Naive thymus-derived CD8-positive, alpha-beta T cell (primary cell): Measurements from ENCODE around the gene RLF. TPM values are rescaled to one million over a fixed set of nuclear protein-coding genes. Genes with fewer than 3 reads are reported as not detected.
A peak's percentile ranks its signal among the peaks of the same experiment; 100 is the strongest.

Experiments used
- ATAC-seq, 2 donors: fragments of 150-1000 bp; cut with Tn5 transposase in 1 of 2; sonication (Bioruptor Pico), chemical (Tn5 transposase) in 1 of 2; 1 replicate in 1 of 2; 2 replicates in 1 of 2; pipeline ENCODE4 v1.10.0; 2021; ENCODE audit warnings: mild to moderate bottlenecking in 2 of 2, moderate library complexity in 2 of 2
- POLR2A ChIA-PET: fragments of 350-600 bp; sonication (Branson Sonifier 250); formaldehyde crosslinking; loops from one replicate; lab custom pipeline; 2021; ENCODE audit warnings: antibody characterized with exemption; lab: Charles Lee
- DNase-seq, 10 donors: peaks; one replicate each; pipeline versions ENCODE4 v3.0.0 to v3.0.0-alpha.2; 2020 to 2022
- H3K27ac Mint-ChIP-seq, 10 donors: one replicate each; pipeline ENCODE4 v1.8.0; 2020 to 2022; ENCODE audit warnings: mild to moderate bottlenecking in 10 of 10, mixed read lengths in 10 of 10, moderate library complexity in 4 of 10, inconsistent platforms in 1 of 10
- H3K27me3 Mint-ChIP-seq, 5 donors: one replicate each; pipeline ENCODE4 v1.8.0; 2021 to 2022; ENCODE audit warnings: mixed read lengths in 5 of 5
- H3K36me3 Mint-ChIP-seq, 3 donors: one replicate each; pipeline ENCODE4 v1.8.0; 2020 to 2022; ENCODE audit warnings: mixed read lengths in 3 of 3, mild to moderate bottlenecking in 2 of 3, inconsistent platforms in 1 of 3
- H3K4me1 Mint-ChIP-seq, 4 donors: one replicate each; pipeline ENCODE4 v1.8.0; 2021 to 2022; ENCODE audit warnings: mixed read lengths in 4 of 4
- H3K4me3 Mint-ChIP-seq, 10 donors: one replicate each; pipeline ENCODE4 v1.8.0; 2020 to 2022; ENCODE audit warnings: mild to moderate bottlenecking in 10 of 10, mixed read lengths in 10 of 10, moderate library complexity in 6 of 10, inconsistent platforms in 1 of 10
- H3K9me3 Mint-ChIP-seq, 9 donors: one replicate each; pipeline ENCODE4 v1.8.0; 2020 to 2022; ENCODE audit warnings: mixed read lengths in 9 of 9, mild to moderate bottlenecking in 3 of 9, inconsistent platforms in 1 of 9, moderate library complexity in 1 of 9
- polyA plus RNA-seq, 3 donors: library from polyadenylated mRNA; unstranded; fragments of 300-500 nt; fragmentation: Illumina TruSeq; gene quantifications; one replicate each; pipeline ENCODE4 v1.2.3, GENCODE V29; 2021
- total RNA-seq, 8 experiments: library from RNA in 2 of 8; stranded (reverse) in 2 of 8; gene quantifications; one replicate each; pipeline ENCODE4 v1.2.3 and lab custom pipeline; 2021 to 2026

Gene RLF
- total and polyA plus RNA-seq, 5 experiments from 2014 or later, result 6.8 to 25.9 (median 9.5) TPM

DNA sequence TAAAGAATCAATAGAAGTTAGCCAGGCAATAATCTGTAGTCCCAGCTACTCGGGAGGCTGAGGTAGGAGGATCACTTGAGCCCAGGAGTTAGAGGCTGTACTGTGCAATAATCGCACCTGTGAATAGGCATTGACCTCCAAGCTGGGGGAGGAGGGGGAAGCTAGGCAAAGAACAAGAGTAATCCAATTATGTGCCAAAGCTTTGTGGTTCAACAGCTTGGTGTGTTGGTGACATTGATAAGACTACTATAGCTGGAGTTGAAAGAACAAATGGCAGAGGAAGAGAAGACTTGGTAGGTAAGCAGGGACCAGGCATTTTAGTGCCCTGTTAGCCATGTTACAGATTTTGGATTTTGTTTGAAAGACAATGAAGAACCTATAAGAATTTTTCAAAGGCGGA is 84.5 kb downstream of the RLF start:
- ATAC-seq, result no peak
- H3K4me3 Mint-ChIP-seq, result no peak overlapping the region
- no peaks in the 10 kb centered on the region for H3K9me3 Mint-ChIP-seq
- H3K27ac Mint-ChIP-seq, result peak overlapping the region in 1 of 10 donors; percentile 22
- POLR2A ChIA-PET, result no interaction called here
- H3K27me3 Mint-ChIP-seq, result no peaks in the 10 kb centered on the region
- no peak for DNase-seq
- H3K36me3 Mint-ChIP-seq, result no peaks in the 10 kb centered on the region
- peaks cover 7 to 15% (median 8%) of the 10 kb centered on the region in 4 donors for H3K4me1 Mint-ChIP-seq

DNA sequence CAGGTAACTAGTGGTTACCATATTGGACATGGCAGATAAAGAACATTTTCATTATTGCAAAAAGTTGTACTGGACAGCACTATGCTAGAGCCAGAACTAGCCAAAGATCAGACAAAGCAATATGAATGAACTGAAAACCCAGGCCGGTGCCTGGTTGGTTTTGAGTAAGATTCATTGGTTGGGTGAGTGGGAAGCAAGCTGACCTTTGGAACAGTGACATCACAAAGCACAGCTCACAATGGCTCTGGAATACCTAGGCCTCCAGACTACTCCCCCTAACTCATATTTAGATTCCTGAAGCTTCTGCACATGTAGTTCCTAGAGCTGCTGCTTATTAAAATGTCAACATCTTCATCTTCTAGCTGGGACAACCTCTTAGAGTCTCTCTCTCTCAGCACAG is 86.5 kb downstream of the RLF start, which contains the start of gene TMCO2:
Gene TMCO2 (plus strand): TSS at position 283 of the 400 bp plus-strand sequence. CDS start 57 bp downstream, at position 340.
- no peak for ATAC-seq
- no peaks in the 10 kb centered on the region for H3K27me3 Mint-ChIP-seq
- no peak within 1 kb of the TSS for H3K27ac Mint-ChIP-seq
- DNase-seq, result no peak
- H3K9me3 Mint-ChIP-seq, result no peaks in the 10 kb centered on the region
- POLR2A ChIA-PET, result no interaction called here
- H3K4me3 Mint-ChIP-seq, result no peak within 1 kb of the TSS
- H3K36me3 Mint-ChIP-seq, result no peaks in the 10 kb centered on the region
- H3K4me1 Mint-ChIP-seq, result peaks cover 0 to 9% (median 6%) of the 10 kb centered on the region in 4 donors

DNA sequence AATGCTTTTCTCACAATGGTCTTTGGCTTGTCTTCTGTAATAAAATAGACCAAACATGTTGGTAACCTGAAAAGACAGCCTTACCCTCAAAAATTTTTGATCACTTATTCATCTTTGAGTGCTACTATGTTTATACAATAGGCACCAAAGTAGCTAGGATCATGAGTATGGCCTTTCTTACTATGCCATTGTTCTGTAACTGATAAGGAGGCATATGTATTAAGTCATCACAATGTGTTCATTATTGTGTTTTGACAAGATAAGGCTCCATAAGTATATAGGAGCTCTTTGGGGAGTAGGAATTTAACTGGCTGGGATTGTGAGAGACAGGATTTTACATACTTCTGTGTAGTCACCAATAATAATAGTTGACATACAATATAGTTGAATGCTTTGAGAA is 87.2 kb downstream of the RLF start:
- H3K4me1 Mint-ChIP-seq, result peaks cover 0 to 9% (median 7%) of the 10 kb centered on the region in 4 donors
- ATAC-seq (no peak), DNase-seq (no peak)
- H3K36me3 Mint-ChIP-seq, result no peaks in the 10 kb centered on the region
- no peak overlapping the region for H3K27ac Mint-ChIP-seq
- POLR2A ChIA-PET, result no interaction called here
- no peaks in the 10 kb centered on the region for H3K9me3 Mint-ChIP-seq
- H3K27me3 Mint-ChIP-seq, result no peaks in the 10 kb centered on the region
- H3K4me3 Mint-ChIP-seq, result no peak overlapping the region

DNA sequence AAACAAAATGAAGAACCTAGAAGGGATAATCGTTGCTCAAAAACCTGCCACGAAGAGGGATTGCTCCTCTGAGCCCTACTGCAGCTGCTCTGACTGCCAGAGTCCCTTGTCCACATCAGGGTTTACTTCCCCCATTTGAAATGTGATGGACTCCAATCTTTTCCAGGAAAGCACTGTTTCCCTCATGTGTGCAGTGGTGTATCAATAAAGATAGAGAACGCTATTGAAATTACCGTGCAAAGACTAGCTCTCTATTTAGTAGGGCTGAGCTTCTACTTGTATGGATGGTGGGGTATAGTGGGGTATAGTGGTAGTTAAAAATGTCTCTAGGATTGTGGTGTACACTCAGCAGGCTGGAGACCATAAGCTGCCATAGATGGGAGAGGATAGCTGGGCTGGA is 90.3 kb downstream of the RLF start:
- POLR2A ChIA-PET, result interaction anchor here (0.6 kb wide), 1 partner anchor 103 kb away, joined by 3 read pairs; no protein-coding TSS in a partner anchor
- ATAC-seq, result no peak

DNA sequence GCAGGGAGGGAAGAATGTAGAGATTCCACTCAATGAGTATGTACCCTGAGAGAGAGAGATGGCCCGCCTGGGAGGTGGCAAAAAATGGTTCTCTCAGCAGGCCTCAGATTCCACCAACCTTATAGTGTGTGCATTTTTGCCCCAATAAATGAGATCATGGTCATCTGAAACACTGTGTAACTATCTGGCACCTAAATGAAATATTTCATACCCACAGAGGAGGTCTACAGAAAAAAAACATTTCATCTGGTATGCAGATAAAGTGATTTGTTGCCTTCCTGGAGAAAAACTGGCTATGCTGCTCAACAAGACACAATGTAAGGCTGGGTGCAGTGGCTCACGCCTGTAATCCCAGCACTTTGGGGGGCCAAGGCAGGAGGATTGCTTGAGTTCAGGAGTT is 91.4 kb downstream of the RLF start:
- POLR2A ChIA-PET, result no interaction called here
- H3K4me3 Mint-ChIP-seq, result no peak overlapping the region

More for the DNA sequence above, 90.3 kb downstream of the RLF start:
- Mint-ChIP-seq H3K4me3 (no peak overlapping the region), H3K9me3 (no peaks in the 10 kb centered on the region), H3K27ac (peak overlapping the region in 3 of 10 donors; percentile 6 to 17 (median 12)), H3K36me3 (no peaks in the 10 kb centered on the region), H3K27me3 (no peaks in the 10 kb centered on the region), H3K4me1 (peaks cover 16 to 22% (median 19%) of the 10 kb centered on the region in 4 donors)
- DNase-seq, result no peak

GRCh38 chr1:40255231-40255630 is 94.0 kb downstream of the RLF start:
- ATAC-seq (no peak), DNase-seq (no peak)
- POLR2A ChIA-PET, result interaction anchor here (1.0 to 1.8 kb wide), 2 partner anchors 61 to 93 kb away, joined by 5 read pairs; partner anchors contain the start of gene RLF
- Mint-ChIP-seq H3K27ac (peak overlapping the region in 4 of 10 donors; percentile 9 to 77 (median 35)), H3K36me3 (peaks cover 0 to 1% (median 0%) of the 10 kb centered on the region in 3 donors), H3K4me1 (peaks cover 25 to 55% (median 35%) of the 10 kb centered on the region in 4 donors), H3K4me3 (no peak overlapping the region), H3K27me3 (no peaks in the 10 kb centered on the region), H3K9me3 (no peaks in the 10 kb centered on the region)

More for the DNA sequence above, 91.4 kb downstream of the RLF start:
- Mint-ChIP-seq H3K27me3 (no peaks in the 10 kb centered on the region), H3K4me1 (peaks cover 21 to 34% (median 27%) of the 10 kb centered on the region in 4 donors), H3K36me3 (no peaks in the 10 kb centered on the region), H3K9me3 (no peaks in the 10 kb centered on the region), H3K27ac (peak overlapping the region in 2 of 10 donors; percentile 3 to 14)
- DNase-seq (no peak), ATAC-seq (no peak)

DNA sequence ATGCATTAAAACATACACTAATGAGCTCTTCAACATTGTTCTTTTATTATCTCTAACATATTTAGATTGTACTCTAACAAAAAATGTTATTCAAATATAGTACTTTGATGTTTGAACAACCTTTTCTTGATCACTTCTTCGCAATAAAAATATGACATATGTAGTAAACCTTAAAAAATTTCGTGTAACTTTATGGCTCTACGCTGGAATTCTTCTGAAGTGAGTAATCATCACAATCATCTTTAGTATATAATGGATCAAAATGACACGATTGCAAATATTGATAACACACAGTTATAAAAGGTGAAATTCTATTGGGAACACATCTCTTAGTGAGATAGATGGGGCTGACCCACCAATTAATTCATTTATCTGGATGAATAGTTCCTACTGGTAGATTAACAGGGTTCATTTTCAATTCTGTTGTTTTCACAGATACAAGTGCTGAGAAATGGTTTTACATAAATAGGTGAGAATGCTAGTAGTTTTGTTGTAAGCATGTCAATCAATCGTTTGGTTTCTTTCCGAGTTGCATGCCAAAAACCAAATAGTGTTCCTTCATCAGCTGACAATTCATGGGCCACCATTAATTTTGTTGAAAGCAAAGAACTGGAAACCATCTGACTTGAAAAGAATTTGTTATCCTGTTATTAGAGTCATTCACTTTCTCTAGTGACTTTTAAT is 95.4 kb downstream of the RLF start:
- peaks cover 0 to 14% (median 10%) of the 10 kb centered on the region in 3 donors for H3K36me3 Mint-ChIP-seq
- POLR2A ChIA-PET, result interaction anchor here (1.0 to 1.8 kb wide), 3 partner anchors 94 to 160 kb away, joined by 4 to 5 read pairs (median 5); partner anchors contain the start of genes PPT1, RLF and SMAP2
- no peak for ATAC-seq
- no peaks in the 10 kb centered on the region for H3K27me3 Mint-ChIP-seq
- H3K4me1 Mint-ChIP-seq, result peaks cover 21 to 64% (median 41%) of the 10 kb centered on the region in 4 donors
- H3K27ac Mint-ChIP-seq, result peak overlapping the region; percentile 79 to 100 (median 100)
- DNase-seq, result no peak
- H3K4me3 Mint-ChIP-seq, result peak overlapping the region; percentile 26 to 99 (median 98)
- H3K9me3 Mint-ChIP-seq, result no peaks in the 10 kb centered on the region

DNA sequence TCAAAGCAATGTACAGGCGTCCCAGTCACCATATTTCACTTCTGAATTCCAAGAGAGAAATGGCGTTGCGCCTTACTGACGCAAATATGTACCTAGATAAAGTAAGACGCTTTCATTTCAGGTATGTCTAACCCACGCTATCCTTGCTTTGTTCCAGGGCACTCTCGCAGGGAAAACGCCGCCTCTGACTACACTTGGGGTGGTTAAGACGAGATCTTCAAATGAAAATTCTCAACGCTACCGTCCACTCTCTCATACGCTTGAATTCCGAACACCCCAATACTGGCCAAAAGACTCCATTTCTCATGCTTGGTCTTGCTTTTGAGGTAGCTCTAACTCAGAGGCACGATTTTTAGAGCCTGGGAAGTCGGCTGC is 96.1 kb downstream of the RLF start:
- peak in 1 of 2 donors; percentile 7 for ATAC-seq
- H3K9me3 Mint-ChIP-seq, result no peaks in the 10 kb centered on the region
- peaks cover 20 to 65% (median 44%) of the 10 kb centered on the region in 4 donors for H3K4me1 Mint-ChIP-seq
- POLR2A ChIA-PET, result interaction anchor here (0.7 to 2.3 kb wide), 10 partner anchors 12 to 251 kb away, joined by 3 to 13 read pairs (median 5); partner anchors contain the start of genes CAP1, EXO5, PPT1 and RLF
- peak in 1 of 10 donors; percentile 65 for DNase-seq
- peaks cover 0 to 22% (median 13%) of the 10 kb centered on the region in 3 donors for H3K36me3 Mint-ChIP-seq
- H3K27me3 Mint-ChIP-seq, result no peaks in the 10 kb centered on the region
- H3K27ac Mint-ChIP-seq, result peak overlapping the region; percentile 97 to 100 (median 100)
- peak overlapping the region; percentile 95 to 99 (median 98) for H3K4me3 Mint-ChIP-seq

- DNase-seq, result peak; percentile 85 to 99 (median 96)
- H3K27me3 Mint-ChIP-seq, result no peaks in the 10 kb centered on the region
- peak within 1 kb of the TSS; percentile 97 to 100 (median 100) for H3K27ac Mint-ChIP-seq
- peaks cover 5 to 26% (median 17%) of the 10 kb centered on the region in 3 donors for H3K36me3 Mint-ChIP-seq
- POLR2A ChIA-PET, result interaction anchor here (0.6 to 2.3 kb wide), 12 partner anchors 11 to 519 kb away, joined by 3 to 13 read pairs (median 5); partner anchors contain the start of genes CAP1, EXO5, PPIE and PPT1
- peaks cover 23 to 68% (median 49%) of the 10 kb centered on the region in 4 donors for H3K4me1 Mint-ChIP-seq
- H3K4me3 Mint-ChIP-seq, result peak within 1 kb of the TSS; percentile 95 to 99 (median 98)
- ATAC-seq, result peak; percentile 95 to 97
- no peaks in the 10 kb centered on the region for H3K9me3 Mint-ChIP-seq
These were observed 96.7 kb downstream of the RLF start, which contains the start of gene ZMPSTE24 for GRCh38 chr1:40257688-40258444. Gene ZMPSTE24, plus strand, starts transcription at chr1:40258236. Its CDS starts 36 bp downstream, at chr1:40258272.

DNA sequence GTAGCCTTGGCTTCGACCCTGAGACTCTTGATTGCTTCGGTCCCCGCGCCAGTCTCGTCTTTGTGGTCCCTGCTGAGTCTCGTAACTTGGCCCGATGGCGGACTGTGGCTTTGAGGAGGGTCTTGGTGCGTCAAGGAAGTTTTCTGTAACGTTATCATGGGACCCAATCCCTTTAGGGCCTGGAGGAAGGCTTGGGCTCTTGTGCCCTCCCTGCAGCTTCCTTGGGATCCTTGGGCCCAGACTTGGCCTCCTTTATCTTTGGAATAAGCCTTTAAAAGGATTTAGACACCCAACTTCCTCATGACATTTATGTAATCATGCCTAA is 97.2 kb downstream of the RLF start:
- Mint-ChIP-seq H3K4me1 (peaks cover 27 to 73% (median 53%) of the 10 kb centered on the region in 4 donors), H3K9me3 (no peaks in the 10 kb centered on the region), H3K27ac (peak overlapping the region; percentile 97 to 100 (median 100)), H3K36me3 (peaks cover 6 to 32% (median 21%) of the 10 kb centered on the region in 3 donors), H3K4me3 (peak overlapping the region; percentile 95 to 99 (median 98)), H3K27me3 (no peaks in the 10 kb centered on the region)
- ATAC-seq, result no peak
- POLR2A ChIA-PET, result interaction anchor here (0.6 to 2.3 kb wide), 8 partner anchors 34 to 520 kb away, joined by 3 to 13 read pairs (median 6); partner anchors contain the start of genes CAP1, PPIE, PPT1 and SMAP2
- no peak for DNase-seq

DNA sequence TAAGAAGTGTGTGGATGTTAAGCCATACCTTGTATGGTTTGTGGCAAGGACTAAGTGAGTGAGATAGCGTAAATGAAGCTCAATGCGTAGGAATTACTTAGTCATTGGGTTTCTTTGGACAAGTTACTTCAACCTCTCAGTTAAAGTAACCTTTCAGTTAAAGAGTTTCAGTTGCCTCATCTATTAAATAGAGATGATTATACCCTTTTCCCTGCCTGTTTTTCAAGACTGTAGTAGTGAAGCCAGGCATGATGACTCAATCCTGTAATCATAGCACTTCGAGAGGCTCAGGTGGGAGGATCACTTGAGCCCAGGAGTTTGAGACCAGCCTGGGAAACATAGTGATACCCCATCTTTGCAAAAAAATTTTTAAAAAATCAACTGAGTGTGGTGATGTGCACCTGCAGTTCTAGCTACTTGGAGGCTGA is 103.2 kb downstream of the RLF start:
- Mint-ChIP-seq H3K4me3 (no peak overlapping the region), H3K4me1 (peaks cover 11 to 47% (median 28%) of the 10 kb centered on the region in 4 donors), H3K27ac (no peak overlapping the region), H3K27me3 (no peaks in the 10 kb centered on the region), H3K9me3 (no peaks in the 10 kb centered on the region), H3K36me3 (peaks cover 6 to 71% (median 33%) of the 10 kb centered on the region in 3 donors)
- DNase-seq, result no peak
- POLR2A ChIA-PET, result no interaction called here
- no peak for ATAC-seq

DNA sequence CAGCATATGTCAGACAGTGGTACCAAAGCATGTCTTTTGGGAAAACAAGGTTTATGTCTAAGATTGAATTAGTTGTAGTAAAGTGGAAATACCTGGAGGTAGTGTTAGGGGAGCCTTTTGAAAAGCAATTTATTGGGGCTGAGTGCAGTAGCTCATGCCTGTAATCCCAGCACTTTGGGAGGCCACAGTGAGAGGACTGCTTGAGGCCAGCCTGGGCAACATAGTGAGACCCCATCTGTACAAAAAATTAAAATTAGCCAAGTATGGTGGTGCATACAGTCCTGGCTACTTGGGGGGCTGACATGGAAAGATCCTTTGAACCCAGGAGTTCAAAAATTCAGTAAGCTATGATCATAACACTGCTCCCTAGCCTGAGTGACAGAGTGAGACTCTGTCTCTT is 104.1 kb downstream of the RLF start:
- ATAC-seq (no peak), DNase-seq (no peak)
- Mint-ChIP-seq H3K36me3 (peaks cover 6 to 78% (median 38%) of the 10 kb centered on the region in 3 donors), H3K9me3 (no peaks in the 10 kb centered on the region), H3K27ac (peak overlapping the region in 1 of 10 donors; percentile 9), H3K27me3 (no peaks in the 10 kb centered on the region), H3K4me1 (peaks cover 7 to 39% (median 24%) of the 10 kb centered on the region in 4 donors), H3K4me3 (no peak overlapping the region)
- POLR2A ChIA-PET, result no interaction called here
